Bronchial epithelial cell (primary cell): ENCODE results near the gene PSMB7. TPM values are rescaled to one million over a fixed set of nuclear protein-coding genes. Genes with fewer than 3 reads are reported as not detected.

Source experiments
- DNase-seq: peaks from one replicate; pipeline ENCODE4 v3.0.0-alpha.2; 2010; ENCODE audit warnings: low read depth
- FAIRE-seq: peaks from 2 replicates; lab custom pipeline; 2011; peaks lifted over from hg19 to GRCh38; lab: Jason Lieb, UNC
- H3K27me3 ChIP-seq: 2 replicates; pipeline ENCODE4 v1.5.1; 2011; ENCODE audit warnings: low read length; ENCODE audit not compliant: control insufficient read depth, insufficient read depth
- H3K36me3 ChIP-seq: 2 replicates; pipeline ENCODE4 v1.5.1; 2011; ENCODE audit warnings: low read length; ENCODE audit not compliant: control insufficient read depth, insufficient read depth
- H3K4me3 ChIP-seq: 2 replicates; pipeline ENCODE4 v1.5.1; 2011; ENCODE audit warnings: mild to moderate bottlenecking, low read depth, low read length, control low read depth
- CTCF ChIP-seq: IDR thresholded peaks from 2 replicates; pipeline ENCODE4 v1.5.1; 2011; ENCODE audit warnings: mild to moderate bottlenecking, moderate library complexity, low read length, control low read depth, inconsistent platforms; ENCODE audit not compliant: insufficient read depth, severe bottlenecking
- total RNA-seq: library from RNA; depleted of rRNA; stranded (reverse); fragments of >200 nt; gene quantifications from 2 replicates; pipeline ENCODE4 v1.2.1, GENCODE V29; 2014

PSMB7 gene
- total RNA-seq, 1 donor from 2014 or later = 335 TPM

DNA sequence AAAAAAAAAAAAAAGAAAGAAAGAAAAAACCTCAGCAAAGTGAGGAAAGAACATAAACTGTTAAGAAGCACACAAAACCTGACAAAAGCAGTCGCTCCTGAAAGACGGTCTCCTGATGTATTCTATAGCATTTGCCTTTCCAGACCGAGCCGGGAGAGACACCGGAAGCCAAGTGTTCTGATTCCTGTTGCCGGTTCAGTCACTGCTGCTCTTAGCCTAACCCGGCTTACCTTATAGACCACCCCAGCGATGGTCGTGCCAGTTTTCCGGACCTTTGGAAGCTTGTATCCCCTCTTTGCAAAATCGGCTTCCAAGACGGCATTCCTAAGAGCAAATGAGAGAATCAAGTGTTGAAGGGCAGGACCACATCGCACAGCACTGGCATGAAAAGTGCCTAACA, 630 bp downstream of the PSMB7 start:
- FAIRE-seq (no peak), DNase-seq (no peak)
- peak overlapping the region; percentile 55 for H3K4me3 ChIP-seq
- no peak for TF ChIP-seq CTCF
- peaks cover 9% of the 10 kb centered on the region for H3K36me3 ChIP-seq
- no peaks in the 10 kb centered on the region for H3K27me3 ChIP-seq

GRCh38 chr9:124412228-124412575, 3.0 kb downstream of the PSMB7 start:
- DNase-seq (peak; percentile 68), FAIRE-seq (no peak)
- H3K36me3 ChIP-seq = peaks cover 11% of the 10 kb centered on the region
- no peaks in the 10 kb centered on the region for H3K27me3 ChIP-seq
- H3K4me3 ChIP-seq = no peak overlapping the region
- no peak for TF ChIP-seq CTCF

DNA sequence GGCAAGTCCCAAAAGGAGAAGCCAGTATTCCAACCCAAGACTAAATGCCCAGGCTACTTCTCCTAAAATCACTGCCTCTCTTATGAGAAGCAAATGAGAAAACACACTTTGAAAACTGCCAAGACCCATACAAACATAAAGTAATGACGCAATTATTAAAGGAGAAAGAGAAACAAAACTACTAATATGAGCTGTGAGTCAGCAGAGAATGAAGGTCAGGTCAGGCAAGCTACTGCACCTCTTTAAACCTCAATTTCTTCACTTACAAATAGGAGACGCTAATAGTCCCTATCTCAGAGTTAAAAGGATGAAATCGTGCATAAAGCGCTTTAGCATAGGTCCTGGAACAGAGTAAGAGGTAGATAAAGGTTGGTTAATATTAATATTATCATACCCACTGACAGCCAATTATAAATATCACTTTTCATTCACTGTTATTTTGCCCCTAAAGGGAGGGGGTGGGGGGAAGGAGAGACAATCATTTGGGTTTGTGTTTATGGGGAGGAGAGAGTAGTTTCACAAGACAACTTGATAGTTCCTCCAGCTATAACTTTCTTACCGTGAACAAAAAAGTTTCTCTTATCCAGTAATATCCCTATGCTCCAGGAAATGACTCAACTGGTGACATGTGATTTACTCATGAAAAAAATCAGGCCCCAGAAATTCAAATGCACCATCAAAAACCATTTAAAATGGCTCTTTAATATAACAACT, 3.6 kb downstream of the PSMB7 start:
- DNase-seq (peak; percentile 86), FAIRE-seq (no peak)
- peaks cover 11% of the 10 kb centered on the region for H3K36me3 ChIP-seq
- no peak overlapping the region for H3K4me3 ChIP-seq
- TF ChIP-seq CTCF = no peak
- no peaks in the 10 kb centered on the region for H3K27me3 ChIP-seq

GRCh38 chr9:124410321-124410913, 4.8 kb downstream of the PSMB7 start:
- no peaks in the 10 kb centered on the region for H3K27me3 ChIP-seq
- no peak for TF ChIP-seq CTCF
- DNase-seq (no peak), FAIRE-seq (no peak)
- no peak overlapping the region for H3K4me3 ChIP-seq
- H3K36me3 ChIP-seq = peaks cover 11% of the 10 kb centered on the region

DNA sequence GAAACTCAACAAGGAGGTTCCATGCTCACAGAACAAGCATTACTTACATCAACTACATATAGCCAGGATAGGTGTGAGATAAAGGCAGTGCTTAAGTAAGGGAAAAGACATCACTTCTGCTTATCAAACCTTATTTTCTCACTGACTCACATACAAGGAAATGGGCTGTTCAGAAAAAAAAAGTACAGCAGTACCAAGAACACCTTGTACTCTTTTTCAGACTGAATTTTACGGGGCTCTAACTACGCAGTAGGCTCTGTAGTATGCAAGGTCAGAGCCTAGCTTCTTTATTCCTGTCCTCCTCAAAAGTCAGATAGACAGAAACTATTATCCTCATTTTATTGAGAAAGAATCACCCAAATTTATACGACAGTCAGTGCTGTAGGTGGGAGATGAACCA, 5.8 kb downstream of the PSMB7 start:
- no peak for TF ChIP-seq CTCF
- FAIRE-seq (no peak), DNase-seq (no peak)
- peaks cover 13% of the 10 kb centered on the region for H3K36me3 ChIP-seq
- H3K4me3 ChIP-seq = no peak overlapping the region
- H3K27me3 ChIP-seq = no peaks in the 10 kb centered on the region
